IPS-15b (cell line): Measurements from ENCODE around the gene OGDH.
"Not testable (repeated sequence)": the region's sequence is repeated elsewhere in the genome, so short reads cannot be mapped to it uniquely, and the experiment has no call there.

Experiments
- H3K27me3 ChIP-seq: one replicate; pipeline ENCODE4 v1.6.1; 2013; ENCODE audit warnings: low read length; ENCODE audit not compliant: control insufficient read depth, insufficient read depth
- H3K36me3 ChIP-seq: one replicate; pipeline ENCODE4 v1.6.1; 2013; ENCODE audit warnings: low read length; ENCODE audit not compliant: control insufficient read depth, insufficient read depth
- H3K4me1 ChIP-seq: one replicate; pipeline ENCODE4 v1.6.1; 2013; ENCODE audit warnings: mild to moderate bottlenecking, low read length; ENCODE audit not compliant: control insufficient read depth, insufficient read depth
- H3K4me3 ChIP-seq: one replicate; pipeline ENCODE4 v1.5.1; 2013; ENCODE audit warnings: low read depth, low read length
- H3K9ac ChIP-seq: one replicate; pipeline ENCODE4 v1.6.1; 2013; ENCODE audit warnings: low read depth, mild to moderate bottlenecking, low read length
- H3K9me3 ChIP-seq: one replicate; pipeline ENCODE4 v1.6.1; 2013; ENCODE audit warnings: mild to moderate bottlenecking, low read length; ENCODE audit not compliant: control insufficient read depth, insufficient read depth

The OGDH gene

DNA sequence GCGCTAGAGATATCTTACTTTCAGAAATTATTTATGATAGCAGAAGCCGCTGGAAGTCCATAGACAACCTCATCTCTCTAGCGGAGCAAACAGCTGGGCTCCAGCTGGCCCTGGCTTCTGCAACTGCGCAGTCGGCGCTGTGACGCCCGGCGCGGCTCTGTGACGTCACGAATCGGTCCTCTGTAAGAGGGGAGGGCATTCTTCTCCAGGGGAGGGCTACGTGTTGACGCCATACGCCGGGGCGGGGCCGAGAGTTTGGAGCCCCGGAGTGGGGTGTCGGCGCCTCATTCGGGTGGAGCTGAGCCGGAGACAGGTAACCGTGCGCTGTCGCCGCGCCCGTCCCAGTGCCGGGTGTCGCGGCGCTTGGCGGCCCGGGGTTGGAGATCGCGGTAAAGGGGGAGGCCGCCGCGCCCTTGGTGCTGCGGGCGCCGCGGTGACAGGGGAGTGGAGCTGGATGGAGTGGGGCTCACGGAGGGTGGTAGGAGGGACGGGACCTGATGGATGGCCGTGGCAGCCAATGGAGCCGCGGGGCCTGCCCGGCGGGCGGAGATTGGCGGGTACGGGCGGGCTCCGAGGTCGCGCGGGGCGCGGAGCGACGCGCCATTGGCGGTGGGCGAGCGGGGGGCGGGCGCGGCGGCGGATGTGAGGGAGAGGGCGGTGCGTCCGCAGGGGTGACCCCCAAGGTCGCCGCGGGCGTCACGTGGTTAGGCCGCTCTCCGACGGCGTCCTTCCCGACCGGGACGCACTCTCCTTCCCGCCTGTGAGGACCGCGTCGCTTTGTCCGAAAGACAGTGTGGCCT lies at the start of gene OGDH:
Gene OGDH, plus strand, starts transcription at position 287 of the 800 bp plus-strand sequence. CDS start 17,717 bp downstream, outside the sequence.
- H3K4me1 ChIP-seq: peaks cover 5% of the 10 kb centered on the region
- no peaks in the 10 kb centered on the region for H3K27me3 ChIP-seq
- H3K9ac ChIP-seq: peak within 1 kb of the TSS; percentile 92
- no peaks in the 10 kb centered on the region for H3K36me3 ChIP-seq
- H3K4me3 ChIP-seq: peak within 1 kb of the TSS; percentile 90
- H3K9me3 ChIP-seq: no peaks in the 10 kb centered on the region

DNA sequence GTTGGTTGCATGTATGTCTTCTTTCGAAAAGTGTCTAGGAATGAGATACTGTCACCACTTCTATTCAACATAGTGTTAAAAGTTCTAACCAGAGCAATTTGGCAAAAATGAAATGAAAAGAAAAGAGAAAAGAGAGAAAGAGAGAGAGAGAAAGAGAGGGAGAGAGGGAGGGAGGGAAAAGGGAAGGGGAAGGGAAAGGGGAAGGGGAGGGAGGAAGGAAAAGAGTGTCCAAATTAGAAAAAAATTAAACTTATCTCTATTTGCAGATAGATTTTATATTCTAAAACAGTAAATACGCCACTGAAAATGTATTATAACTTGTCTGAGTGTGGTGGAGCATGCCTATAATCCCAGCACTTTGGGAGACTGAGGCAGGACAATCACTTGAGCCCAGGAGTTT lies 48.9 kb upstream of the OGDH start:
- Histone ChIP-seq H3K9ac (no peak overlapping the region), H3K9me3 (no peaks in the 10 kb centered on the region), H3K36me3 (no peaks in the 10 kb centered on the region), H3K4me1 (no peaks in the 10 kb centered on the region), H3K27me3 (no peaks in the 10 kb centered on the region), H3K4me3 (no peak overlapping the region)

DNA sequence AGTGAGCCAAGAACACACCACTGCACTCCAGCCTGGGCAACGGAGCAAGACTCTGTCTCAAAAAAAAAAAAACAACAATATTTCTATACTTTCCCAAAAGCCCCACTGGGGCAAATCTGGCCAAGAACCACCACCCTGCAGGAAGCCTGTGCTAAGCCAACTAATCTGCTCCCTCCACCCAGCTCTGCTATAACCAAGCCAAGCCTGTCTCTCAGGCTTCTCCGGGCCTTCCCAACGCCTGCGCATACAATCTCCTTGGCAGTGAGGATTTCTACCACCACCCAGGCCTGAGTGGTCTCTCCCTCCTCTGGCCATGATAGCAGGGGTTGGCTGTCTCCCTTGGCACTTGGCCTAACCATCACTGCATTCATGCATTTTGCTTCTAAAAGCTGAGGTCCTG lies 46.9 kb upstream of the OGDH start:
- Histone ChIP-seq H3K36me3 (peaks cover 5% of the 10 kb centered on the region), H3K4me3 (no peak overlapping the region), H3K4me1 (no peaks in the 10 kb centered on the region), H3K27me3 (no peaks in the 10 kb centered on the region), H3K9ac (no peak overlapping the region), H3K9me3 (no peaks in the 10 kb centered on the region)

DNA sequence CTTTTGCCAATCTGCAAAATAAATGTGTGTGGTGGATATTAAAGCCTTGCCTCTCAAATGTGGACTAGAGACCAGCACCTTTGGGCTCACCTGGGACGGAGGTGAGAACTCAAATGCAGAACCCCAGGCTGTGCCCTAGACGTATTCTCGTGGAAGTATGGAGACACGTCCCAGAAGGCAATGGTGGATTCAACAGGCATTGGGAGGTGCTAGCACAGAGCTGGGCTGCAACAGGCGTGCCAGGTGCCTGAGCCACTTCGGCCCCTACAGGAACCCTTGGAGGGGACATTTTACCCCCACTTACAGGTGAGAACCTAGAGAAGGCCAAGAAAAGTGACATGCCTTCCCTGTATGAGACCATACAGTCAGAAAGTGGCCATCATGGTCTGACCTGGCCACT lies 44.9 kb upstream of the OGDH start:
- H3K9me3 ChIP-seq: no peaks in the 10 kb centered on the region
- no peaks in the 10 kb centered on the region for H3K27me3 ChIP-seq
- H3K36me3 ChIP-seq: peaks cover 20% of the 10 kb centered on the region
- no peaks in the 10 kb centered on the region for H3K4me1 ChIP-seq
- no peak overlapping the region for H3K9ac ChIP-seq
- H3K4me3 ChIP-seq: no peak overlapping the region

DNA sequence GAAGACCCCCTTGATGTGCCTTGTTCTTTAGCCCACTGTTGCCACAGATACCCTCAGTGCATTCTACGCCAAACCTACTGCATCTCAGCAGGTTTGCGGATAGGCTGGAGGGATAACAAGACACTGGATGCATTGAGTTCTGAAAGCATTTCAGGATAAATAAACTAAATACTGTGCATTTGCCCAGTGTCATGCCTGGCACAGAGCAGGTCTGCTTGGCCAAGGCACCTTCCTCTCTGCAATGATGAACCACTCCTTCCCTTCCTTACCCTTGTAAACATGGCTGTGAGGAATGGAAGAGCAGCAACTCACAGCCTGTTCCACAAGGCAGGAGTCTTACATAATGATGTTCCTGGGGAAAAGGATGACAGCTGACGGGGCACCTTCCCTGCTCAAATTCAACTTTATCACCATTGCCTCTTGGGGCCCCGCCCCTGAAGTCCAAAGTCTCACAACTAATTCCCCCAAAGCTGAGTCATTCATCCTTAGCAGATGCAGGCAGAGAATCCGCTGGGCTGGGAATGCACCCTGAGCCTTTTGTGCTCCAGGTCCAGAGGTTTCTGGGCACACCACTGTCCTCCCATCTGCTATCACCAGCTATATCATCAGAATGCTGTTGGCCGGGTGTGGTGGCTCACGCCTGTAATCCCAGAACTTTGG lies 44.3 kb upstream of the OGDH start:
- Histone ChIP-seq H3K4me1 (no peaks in the 10 kb centered on the region), H3K9me3 (no peaks in the 10 kb centered on the region), H3K4me3 (no peak overlapping the region), H3K36me3 (peaks cover 24% of the 10 kb centered on the region), H3K27me3 (no peaks in the 10 kb centered on the region), H3K9ac (no peak overlapping the region)

DNA sequence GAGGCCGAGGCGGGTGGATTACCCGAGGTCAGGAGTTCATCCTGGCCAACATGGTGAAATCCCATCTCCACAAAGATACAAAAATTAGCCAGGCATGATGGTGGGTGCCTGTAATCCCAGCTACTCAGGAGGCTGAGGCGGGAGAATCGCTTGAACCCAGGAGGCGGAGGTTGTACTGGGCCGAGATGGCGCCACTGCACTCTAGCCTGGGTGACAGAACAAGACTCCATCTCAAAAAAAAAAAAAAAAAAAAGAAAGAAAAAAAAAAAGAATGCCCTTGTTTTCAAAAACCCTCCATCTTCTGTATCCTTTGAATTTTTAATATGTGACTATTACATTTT lies 43.8 kb upstream of the OGDH start:
- H3K9me3 ChIP-seq, H3K4me1 ChIP-seq, H3K4me3 ChIP-seq, H3K9ac ChIP-seq, H3K27me3 ChIP-seq: not testable (repeated sequence)
- H3K36me3 ChIP-seq: peaks cover 28% of the 10 kb centered on the region

DNA sequence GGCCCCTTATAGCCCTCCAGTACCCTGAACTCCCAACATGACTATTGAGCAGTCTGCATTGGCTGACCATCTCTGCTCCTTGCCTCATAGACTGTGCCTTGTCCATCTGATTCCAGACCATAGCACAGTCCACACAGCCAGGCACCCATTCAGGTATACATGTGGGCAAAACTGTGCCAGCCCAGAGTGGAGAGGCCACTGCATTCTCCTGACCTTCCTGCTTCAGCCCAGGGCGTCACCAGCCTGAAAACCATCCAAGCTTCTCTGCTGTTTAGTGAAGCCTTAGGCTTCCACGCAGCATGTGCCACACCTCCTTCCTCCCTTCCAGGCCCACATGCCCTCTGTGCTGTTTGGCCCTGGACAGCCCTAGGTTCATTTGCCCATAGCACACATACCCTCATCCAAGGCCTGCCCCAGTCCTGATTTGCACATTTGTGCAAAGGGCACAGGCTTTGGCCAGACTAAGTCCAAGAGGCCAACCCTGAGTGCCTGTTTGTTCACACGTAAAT lies 43.2 kb upstream of the OGDH start:
- no peak overlapping the region for H3K9ac ChIP-seq
- no peaks in the 10 kb centered on the region for H3K4me1 ChIP-seq
- H3K9me3 ChIP-seq: no peaks in the 10 kb centered on the region
- peaks cover 34% of the 10 kb centered on the region for H3K36me3 ChIP-seq
- no peaks in the 10 kb centered on the region for H3K27me3 ChIP-seq
- H3K4me3 ChIP-seq: no peak overlapping the region

DNA sequence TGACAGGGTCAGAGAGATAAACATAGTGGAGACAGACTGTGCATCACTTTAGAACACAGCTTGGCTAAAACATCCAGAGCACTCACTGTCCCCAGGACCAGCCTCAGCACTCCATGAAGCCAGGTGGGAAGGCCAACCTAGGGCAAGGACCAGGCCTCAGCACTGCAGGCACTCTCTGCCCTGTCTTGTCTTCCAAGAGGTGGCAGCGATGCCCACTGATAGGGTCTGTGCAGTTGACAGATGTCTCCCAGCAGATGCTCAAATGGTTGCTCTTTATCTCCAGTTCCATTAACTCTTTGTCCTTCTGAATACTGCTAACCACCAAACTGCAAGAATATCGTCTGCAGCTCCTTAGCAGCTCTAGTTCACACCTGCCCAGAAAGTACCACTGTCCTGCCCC lies 41.8 kb upstream of the OGDH start:
- H3K27me3 ChIP-seq: no peaks in the 10 kb centered on the region
- H3K9me3 ChIP-seq: no peaks in the 10 kb centered on the region
- no peak overlapping the region for H3K4me3 ChIP-seq
- H3K9ac ChIP-seq: no peak overlapping the region
- peaks cover 48% of the 10 kb centered on the region for H3K36me3 ChIP-seq
- H3K4me1 ChIP-seq: no peaks in the 10 kb centered on the region

DNA sequence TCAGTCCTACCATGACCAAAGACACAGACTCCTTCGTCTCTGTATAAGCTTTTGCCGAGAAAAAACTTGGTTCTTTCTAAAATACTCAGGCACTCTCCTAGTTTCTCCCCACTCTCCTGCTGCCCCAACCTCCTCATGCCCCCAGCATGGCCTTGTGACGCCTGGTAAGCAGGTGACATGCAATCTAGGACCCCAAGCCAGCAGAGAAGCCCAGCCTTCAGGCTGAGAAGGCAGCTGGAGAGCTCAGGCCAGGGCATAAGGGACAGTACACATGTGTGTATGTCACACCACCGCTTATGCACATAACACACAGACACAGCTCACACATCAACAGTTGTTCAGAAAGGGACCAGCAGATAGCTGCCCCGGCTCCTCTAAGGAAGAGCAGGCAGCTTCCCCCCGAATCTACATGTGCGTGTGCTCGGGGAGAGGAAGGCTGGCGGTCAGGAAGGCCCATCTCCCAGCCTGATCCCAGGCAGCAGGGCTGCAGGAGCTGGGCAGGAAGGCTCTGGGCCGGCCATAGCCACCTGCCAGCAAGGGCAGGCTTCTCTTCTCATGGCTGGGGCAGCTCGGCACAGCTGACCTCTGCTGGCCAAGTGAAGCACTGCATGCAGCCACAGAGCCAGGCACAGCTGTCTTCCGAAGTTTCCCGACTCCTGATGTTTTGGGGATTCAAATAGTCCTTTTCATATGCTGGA lies 41.2 kb upstream of the OGDH start:
- Histone ChIP-seq H3K36me3 (peaks cover 54% of the 10 kb centered on the region), H3K4me1 (no peaks in the 10 kb centered on the region), H3K9me3 (no peaks in the 10 kb centered on the region), H3K9ac (no peak overlapping the region), H3K4me3 (no peak overlapping the region), H3K27me3 (no peaks in the 10 kb centered on the region)

DNA sequence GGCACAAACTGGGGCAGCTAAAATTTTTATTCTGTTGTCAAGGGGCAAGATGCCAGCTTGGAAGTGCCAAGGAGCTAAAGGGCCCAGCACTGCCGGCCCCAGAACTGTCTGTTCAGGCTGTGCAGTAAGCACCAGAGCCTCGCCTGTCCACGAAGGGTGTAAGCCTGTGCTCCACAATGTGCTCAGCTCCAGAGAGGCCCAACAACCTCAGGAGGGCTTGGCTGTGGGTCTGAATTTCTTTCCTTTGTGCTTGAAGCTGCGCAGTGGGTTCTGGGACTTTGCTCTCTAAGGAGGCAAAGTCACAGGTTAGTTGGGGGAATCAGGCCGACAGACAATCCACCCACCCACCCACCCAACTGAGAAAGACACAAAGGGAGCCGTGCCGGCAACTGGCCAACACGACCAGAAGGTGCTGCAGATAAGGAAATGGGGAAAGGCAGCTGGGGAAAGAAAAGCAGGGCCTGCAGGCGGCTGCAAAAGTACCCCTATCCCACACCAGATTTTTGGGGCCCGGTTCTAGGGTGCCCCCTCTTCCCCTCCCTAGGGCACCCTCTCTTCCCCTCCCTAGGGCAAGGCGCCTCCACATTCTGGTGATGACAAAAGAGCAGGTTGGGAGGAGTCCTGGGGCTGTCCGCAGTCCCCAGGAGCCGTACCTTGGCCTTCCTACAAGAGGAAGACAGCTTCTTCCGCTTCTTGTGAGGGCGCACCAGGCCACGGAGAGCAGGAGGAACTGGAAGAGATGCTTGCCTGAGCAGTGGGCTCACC lies 40.5 kb upstream of the OGDH start:
- no peaks in the 10 kb centered on the region for H3K27me3 ChIP-seq
- H3K4me3 ChIP-seq: no peak overlapping the region
- H3K4me1 ChIP-seq: no peaks in the 10 kb centered on the region
- peaks cover 60% of the 10 kb centered on the region for H3K36me3 ChIP-seq
- H3K9me3 ChIP-seq: no peaks in the 10 kb centered on the region
- no peak overlapping the region for H3K9ac ChIP-seq

DNA sequence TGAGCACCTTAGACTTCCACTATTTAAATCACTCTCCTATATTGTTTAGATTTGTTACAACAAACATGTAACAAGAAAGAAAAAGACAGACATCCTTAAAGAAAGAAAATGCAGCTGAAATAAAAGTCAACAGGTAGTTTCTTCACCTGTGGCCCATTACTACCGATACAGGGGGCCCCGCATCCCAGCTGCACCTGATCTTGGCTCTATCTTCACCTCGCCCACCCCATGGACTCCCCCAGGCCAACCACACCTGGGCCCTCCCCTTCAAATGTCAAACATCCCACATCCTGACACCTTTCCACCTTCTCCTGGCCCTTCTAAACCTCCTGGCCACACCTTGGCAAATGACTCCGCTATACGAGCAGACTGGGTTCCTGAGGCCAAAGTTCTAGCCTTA lies 39.7 kb upstream of the OGDH start:
- Histone ChIP-seq H3K9me3 (no peaks in the 10 kb centered on the region), H3K36me3 (peaks cover 63% of the 10 kb centered on the region), H3K4me1 (no peaks in the 10 kb centered on the region), H3K9ac (no peak overlapping the region), H3K27me3 (no peaks in the 10 kb centered on the region), H3K4me3 (no peak overlapping the region)
